ENCODE measurements around the gene GMEB2.
"Not testable (repeated sequence)": the region's sequence is repeated elsewhere in the genome, so short reads cannot be mapped to it uniquely, and the experiment has no call there.

Gene GMEB2

GRCh38 chr20:63626424-63627128 is at the start of gene GMEB2:
Gene GMEB2 (minus strand): TSS chr20:63627101. CDS start chr20:63619397, 7,704 bp downstream.
- DNase-seq = no peak

- DNase-seq = no peak
Observed at GRCh38 chr20:63675681-63676368, 48.9 kb upstream of the GMEB2 start.

GRCh38 chr20:63673951-63674350 is 47.0 kb upstream of the GMEB2 start:
- DNase-seq = no peak

- no peak for DNase-seq
Observed at GRCh38 chr20:63672666-63673065, 45.8 kb upstream of the GMEB2 start.

- DNase-seq = not testable (repeated sequence)
Observed at GRCh38 chr20:63671695-63672094, 44.8 kb upstream of the GMEB2 start.

- DNase-seq = no peak
Observed at GRCh38 chr20:63668351-63668750, 41.5 kb upstream of the GMEB2 start.

- DNase-seq = no peak
Observed at GRCh38 chr20:63667858-63668257, 41.0 kb upstream of the GMEB2 start.

GRCh38 chr20:63665708-63666107 is 38.8 kb upstream of the GMEB2 start:
- no peak for DNase-seq

GRCh38 chr20:63664861-63665594 is 38.1 kb upstream of the GMEB2 start:
- DNase-seq = no peak

- DNase-seq = no peak
Observed at GRCh38 chr20:63664143-63664851, 37.4 kb upstream of the GMEB2 start.

- no peak for DNase-seq
Observed at GRCh38 chr20:63663332-63664066, 36.6 kb upstream of the GMEB2 start.

GRCh38 chr20:63662813-63663189 is 35.9 kb upstream of the GMEB2 start:
- DNase-seq = no peak

GRCh38 chr20:63661959-63662812 is 35.3 kb upstream of the GMEB2 start:
- DNase-seq = no peak

- no peak for DNase-seq
Observed at GRCh38 chr20:63661108-63661507, 34.2 kb upstream of the GMEB2 start.

- DNase-seq = no peak
Observed at GRCh38 chr20:63660622-63661021, 33.7 kb upstream of the GMEB2 start.

- not testable (repeated sequence) for DNase-seq
Observed at GRCh38 chr20:63660174-63660573, 33.3 kb upstream of the GMEB2 start.

- no peak for DNase-seq
Observed at GRCh38 chr20:63659370-63659769, 32.5 kb upstream of the GMEB2 start.

GRCh38 chr20:63658749-63659187 is 31.9 kb upstream of the GMEB2 start:
- DNase-seq = no peak

- DNase-seq = peak; percentile 52
Observed at GRCh38 chr20:63657937-63658748, 31.2 kb upstream of the GMEB2 start, which contains the start of gene RTEL1. Gene RTEL1 (plus strand): TSS chr20:63658312. CDS start chr20:63659403, 1,091 bp downstream.

- no peak for DNase-seq
Observed at GRCh38 chr20:63657260-63657936, 30.5 kb upstream of the GMEB2 start.

Data from NCI-H2029 treated with DMSO at 0.1 percent for 48 hours (cell line).